ENCODE results near the gene CAPNS2.

GRCh38 chr16:55527885-55528284 is 38.6 kb upstream of the CAPNS2 start:
- TF ChIP-seq YY1 (IDR thresholded peaks at IDR 0.05; ENCODE audit: low read depth) (no peak), MAX (IDR thresholded peaks at IDR 0.05) (no peak), TAF1 (IDR thresholded peaks at IDR 0.05; ENCODE audit: low read depth) (no peak), RAD21 (IDR thresholded peaks at IDR 0.05; ENCODE audit: low read depth) (no peak)
- TF ChIP-seq, protein P1, sequence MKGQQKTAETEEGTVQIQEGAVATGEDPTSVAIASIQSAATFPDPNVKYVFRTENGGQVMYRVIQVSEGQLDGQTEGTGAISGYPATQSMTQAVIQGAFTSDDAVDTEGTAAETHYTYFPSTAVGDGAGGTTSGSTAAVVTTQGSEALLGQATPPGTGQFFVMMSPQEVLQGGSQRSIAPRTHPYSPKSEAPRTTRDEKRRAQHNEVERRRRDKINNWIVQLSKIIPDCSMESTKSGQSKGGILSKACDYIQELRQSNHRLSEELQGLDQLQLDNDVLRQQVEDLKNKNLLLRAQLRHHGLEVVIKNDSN (IDR thresholded peaks at IDR 0.05) = no peak
